ENCODE data around the gene PRR23A. TPM values are rescaled to one million over a fixed set of nuclear protein-coding genes. Genes with fewer than 3 reads are reported as not detected.

The PRR23A gene
- total RNA-seq, 1 experiment from 2014 or later: not detected

DNA sequence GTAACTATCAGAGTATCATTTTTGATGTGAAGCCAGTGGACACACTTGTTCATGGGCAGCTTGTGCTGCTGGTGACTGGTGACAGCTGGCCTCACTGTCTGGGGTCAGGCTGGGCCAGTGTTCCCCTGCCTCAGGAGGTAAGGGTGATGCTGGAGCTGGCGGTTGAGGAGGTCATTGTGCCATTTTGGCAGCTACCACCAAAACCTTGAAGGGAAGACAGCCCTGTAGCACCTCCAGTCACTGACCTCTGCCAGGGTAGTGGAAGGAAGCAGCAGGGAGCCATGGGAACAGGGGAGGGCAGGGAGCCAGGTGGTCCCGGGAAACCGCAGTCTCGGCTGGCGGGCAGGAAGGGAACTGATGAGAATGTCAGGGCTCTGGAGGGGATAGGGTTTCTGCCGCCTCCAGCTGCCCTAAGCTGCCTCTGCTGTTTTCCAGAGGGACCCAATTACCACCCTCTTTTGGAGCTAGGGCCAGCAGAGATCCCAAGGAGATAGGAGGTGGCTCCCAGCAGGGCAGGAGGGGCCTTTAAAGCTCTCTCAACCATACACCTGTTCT is 34.2 kb downstream of the PRR23A start:
- H3K27me3 Mint-ChIP-seq (ENCODE audit: low read depth): 0 out of 2 replicates have a peak, but pooled peaks cover 8% of the 10 kb centered on the region
- H3K4me1 Mint-ChIP-seq: no peaks in the 10 kb centered on the region
- H3K27ac Mint-ChIP-seq: no peak overlapping the region
- H3K36me3 Mint-ChIP-seq: no peaks in the 10 kb centered on the region
- H3K9me3 Mint-ChIP-seq: no peaks in the 10 kb centered on the region
- POLR2A ChIA-PET: no interaction called here
- TF ChIP-seq GRHL2 (CRISPR knock-in tag; IDR thresholded peaks at IDR 0.05; ENCODE audit: insufficient replicate concordance, severe bottlenecking) (no peak), EMX1 (CRISPR knock-in tag; IDR thresholded peaks at IDR 0.05) (no peak), ZNF416 (CRISPR knock-in tag; IDR thresholded peaks at IDR 0.05) (no peak), TEAD1 (CRISPR knock-in tag; IDR thresholded peaks at IDR 0.05) (no peak), CBFB (CRISPR knock-in tag; IDR thresholded peaks at IDR 0.05; ENCODE audit: low read depth) (no peak), NR3C1 (CRISPR knock-in tag; conservative IDR thresholded peaks at IDR 0.05; ENCODE audit: low read depth) (no peak)
- TF ChIP-seq, protein P1, sequence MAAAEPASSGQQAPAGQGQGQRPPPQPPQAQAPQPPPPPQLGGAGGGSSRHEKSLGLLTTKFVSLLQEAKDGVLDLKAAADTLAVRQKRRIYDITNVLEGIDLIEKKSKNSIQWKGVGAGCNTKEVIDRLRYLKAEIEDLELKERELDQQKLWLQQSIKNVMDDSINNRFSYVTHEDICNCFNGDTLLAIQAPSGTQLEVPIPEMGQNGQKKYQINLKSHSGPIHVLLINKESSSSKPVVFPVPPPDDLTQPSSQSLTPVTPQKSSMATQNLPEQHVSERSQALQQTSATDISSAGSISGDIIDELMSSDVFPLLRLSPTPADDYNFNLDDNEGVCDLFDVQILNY (CRISPR knock-in tag; IDR thresholded peaks at IDR 0.05): no peak
- TF ChIP-seq, protein P2, sequence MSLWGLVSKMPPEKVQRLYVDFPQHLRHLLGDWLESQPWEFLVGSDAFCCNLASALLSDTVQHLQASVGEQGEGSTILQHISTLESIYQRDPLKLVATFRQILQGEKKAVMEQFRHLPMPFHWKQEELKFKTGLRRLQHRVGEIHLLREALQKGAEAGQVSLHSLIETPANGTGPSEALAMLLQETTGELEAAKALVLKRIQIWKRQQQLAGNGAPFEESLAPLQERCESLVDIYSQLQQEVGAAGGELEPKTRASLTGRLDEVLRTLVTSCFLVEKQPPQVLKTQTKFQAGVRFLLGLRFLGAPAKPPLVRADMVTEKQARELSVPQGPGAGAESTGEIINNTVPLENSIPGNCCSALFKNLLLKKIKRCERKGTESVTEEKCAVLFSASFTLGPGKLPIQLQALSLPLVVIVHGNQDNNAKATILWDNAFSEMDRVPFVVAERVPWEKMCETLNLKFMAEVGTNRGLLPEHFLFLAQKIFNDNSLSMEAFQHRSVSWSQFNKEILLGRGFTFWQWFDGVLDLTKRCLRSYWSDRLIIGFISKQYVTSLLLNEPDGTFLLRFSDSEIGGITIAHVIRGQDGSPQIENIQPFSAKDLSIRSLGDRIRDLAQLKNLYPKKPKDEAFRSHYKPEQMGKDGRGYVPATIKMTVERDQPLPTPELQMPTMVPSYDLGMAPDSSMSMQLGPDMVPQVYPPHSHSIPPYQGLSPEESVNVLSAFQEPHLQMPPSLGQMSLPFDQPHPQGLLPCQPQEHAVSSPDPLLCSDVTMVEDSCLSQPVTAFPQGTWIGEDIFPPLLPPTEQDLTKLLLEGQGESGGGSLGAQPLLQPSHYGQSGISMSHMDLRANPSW (CRISPR knock-in tag; conservative IDR thresholded peaks at IDR 0.05; ENCODE audit: low read depth): no peak
- TF ChIP-seq, protein P3, sequence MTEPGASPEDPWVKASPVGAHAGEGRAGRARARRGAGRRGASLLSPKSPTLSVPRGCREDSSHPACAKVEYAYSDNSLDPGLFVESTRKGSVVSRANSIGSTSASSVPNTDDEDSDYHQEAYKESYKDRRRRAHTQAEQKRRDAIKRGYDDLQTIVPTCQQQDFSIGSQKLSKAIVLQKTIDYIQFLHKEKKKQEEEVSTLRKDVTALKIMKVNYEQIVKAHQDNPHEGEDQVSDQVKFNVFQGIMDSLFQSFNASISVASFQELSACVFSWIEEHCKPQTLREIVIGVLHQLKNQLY (CRISPR knock-in tag; IDR thresholded peaks at IDR 0.05): no peak
- TF ChIP-seq, protein P4, sequence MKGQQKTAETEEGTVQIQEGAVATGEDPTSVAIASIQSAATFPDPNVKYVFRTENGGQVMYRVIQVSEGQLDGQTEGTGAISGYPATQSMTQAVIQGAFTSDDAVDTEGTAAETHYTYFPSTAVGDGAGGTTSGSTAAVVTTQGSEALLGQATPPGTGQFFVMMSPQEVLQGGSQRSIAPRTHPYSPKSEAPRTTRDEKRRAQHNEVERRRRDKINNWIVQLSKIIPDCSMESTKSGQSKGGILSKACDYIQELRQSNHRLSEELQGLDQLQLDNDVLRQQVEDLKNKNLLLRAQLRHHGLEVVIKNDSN (CRISPR knock-in tag; IDR thresholded peaks at IDR 0.05): no peak
- TF ChIP-seq, protein P5, sequence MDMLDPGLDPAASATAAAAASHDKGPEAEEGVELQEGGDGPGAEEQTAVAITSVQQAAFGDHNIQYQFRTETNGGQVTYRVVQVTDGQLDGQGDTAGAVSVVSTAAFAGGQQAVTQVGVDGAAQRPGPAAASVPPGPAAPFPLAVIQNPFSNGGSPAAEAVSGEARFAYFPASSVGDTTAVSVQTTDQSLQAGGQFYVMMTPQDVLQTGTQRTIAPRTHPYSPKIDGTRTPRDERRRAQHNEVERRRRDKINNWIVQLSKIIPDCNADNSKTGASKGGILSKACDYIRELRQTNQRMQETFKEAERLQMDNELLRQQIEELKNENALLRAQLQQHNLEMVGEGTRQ (CRISPR knock-in tag; IDR thresholded peaks at IDR 0.05): no peak
- TF ChIP-seq, protein P6, sequence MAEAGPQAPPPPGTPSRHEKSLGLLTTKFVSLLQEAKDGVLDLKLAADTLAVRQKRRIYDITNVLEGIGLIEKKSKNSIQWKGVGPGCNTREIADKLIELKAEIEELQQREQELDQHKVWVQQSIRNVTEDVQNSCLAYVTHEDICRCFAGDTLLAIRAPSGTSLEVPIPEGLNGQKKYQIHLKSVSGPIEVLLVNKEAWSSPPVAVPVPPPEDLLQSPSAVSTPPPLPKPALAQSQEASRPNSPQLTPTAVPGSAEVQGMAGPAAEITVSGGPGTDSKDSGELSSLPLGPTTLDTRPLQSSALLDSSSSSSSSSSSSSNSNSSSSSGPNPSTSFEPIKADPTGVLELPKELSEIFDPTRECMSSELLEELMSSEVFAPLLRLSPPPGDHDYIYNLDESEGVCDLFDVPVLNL (CRISPR knock-in tag; IDR thresholded peaks at IDR 0.05; ENCODE audit: borderline replicate concordance, low read depth): no peak
- TF ChIP-seq, protein P7, sequence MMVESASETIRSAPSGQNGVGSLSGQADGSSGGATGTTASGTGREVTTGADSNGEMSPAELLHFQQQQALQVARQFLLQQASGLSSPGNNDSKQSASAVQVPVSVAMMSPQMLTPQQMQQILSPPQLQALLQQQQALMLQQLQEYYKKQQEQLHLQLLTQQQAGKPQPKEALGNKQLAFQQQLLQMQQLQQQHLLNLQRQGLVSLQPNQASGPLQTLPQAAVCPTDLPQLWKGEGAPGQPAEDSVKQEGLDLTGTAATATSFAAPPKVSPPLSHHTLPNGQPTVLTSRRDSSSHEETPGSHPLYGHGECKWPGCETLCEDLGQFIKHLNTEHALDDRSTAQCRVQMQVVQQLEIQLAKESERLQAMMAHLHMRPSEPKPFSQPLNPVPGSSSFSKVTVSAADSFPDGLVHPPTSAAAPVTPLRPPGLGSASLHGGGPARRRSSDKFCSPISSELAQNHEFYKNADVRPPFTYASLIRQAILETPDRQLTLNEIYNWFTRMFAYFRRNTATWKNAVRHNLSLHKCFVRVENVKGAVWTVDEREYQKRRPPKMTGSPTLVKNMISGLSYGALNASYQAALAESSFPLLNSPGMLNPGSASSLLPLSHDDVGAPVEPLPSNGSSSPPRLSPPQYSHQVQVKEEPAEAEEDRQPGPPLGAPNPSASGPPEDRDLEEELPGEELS (CRISPR knock-in tag; IDR thresholded peaks at IDR 0.05): no peak
- CTCF ChIA-PET: interaction anchor here (1.2 to 3.3 kb wide), 6 partner anchors 8 to 357 kb away, joined by 4 to 15 read pairs (median 9); no protein-coding TSS in a partner anchor
- H3K4me3 Mint-ChIP-seq: no peak overlapping the region
- no peak for ATAC-seq
- DNase-seq (ENCODE audit: low spot score): no peak

DNA sequence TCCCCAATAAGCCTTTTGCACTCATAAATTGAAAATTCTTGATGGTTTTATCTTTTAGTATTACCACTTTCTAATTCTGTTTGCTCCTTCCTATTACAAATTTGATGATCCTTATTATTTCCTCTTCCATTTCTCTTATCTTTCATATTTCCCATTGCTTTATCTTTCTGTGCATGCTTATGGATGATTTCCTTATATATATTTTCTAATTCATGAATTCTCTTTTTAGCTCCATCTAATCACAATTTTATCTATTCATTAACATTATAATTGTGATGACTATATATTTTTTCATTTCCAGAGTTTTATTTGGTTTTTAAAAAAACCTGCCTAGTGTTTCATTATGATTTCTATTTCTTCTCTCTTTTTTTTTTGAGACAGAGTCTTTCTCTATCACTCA is 41.1 kb downstream of the PRR23A start:
- CTCF ChIA-PET: interaction anchor here (0.8 to 1.8 kb wide), 2 partner anchors 15 to 29 kb away, joined by 3 to 4 read pairs; no protein-coding TSS in a partner anchor
- peaks cover 33% of the 10 kb centered on the region for H3K27me3 Mint-ChIP-seq (ENCODE audit: low read depth)
- ATAC-seq: no peak
- no peak for TF ChIP-seq SOX15 (CRISPR knock-in tag; IDR thresholded peaks at IDR 0.05)
- no peak for TF ChIP-seq ZNF121 (CRISPR knock-in tag; IDR thresholded peaks at IDR 0.05)
- TF ChIP-seq, protein P8, sequence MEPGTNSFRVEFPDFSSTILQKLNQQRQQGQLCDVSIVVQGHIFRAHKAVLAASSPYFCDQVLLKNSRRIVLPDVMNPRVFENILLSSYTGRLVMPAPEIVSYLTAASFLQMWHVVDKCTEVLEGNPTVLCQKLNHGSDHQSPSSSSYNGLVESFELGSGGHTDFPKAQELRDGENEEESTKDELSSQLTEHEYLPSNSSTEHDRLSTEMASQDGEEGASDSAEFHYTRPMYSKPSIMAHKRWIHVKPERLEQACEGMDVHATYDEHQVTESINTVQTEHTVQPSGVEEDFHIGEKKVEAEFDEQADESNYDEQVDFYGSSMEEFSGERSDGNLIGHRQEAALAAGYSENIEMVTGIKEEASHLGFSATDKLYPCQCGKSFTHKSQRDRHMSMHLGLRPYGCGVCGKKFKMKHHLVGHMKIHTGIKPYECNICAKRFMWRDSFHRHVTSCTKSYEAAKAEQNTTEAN (CRISPR knock-in tag; IDR thresholded peaks at IDR 0.05): no peak
- TF ChIP-seq, protein P9, sequence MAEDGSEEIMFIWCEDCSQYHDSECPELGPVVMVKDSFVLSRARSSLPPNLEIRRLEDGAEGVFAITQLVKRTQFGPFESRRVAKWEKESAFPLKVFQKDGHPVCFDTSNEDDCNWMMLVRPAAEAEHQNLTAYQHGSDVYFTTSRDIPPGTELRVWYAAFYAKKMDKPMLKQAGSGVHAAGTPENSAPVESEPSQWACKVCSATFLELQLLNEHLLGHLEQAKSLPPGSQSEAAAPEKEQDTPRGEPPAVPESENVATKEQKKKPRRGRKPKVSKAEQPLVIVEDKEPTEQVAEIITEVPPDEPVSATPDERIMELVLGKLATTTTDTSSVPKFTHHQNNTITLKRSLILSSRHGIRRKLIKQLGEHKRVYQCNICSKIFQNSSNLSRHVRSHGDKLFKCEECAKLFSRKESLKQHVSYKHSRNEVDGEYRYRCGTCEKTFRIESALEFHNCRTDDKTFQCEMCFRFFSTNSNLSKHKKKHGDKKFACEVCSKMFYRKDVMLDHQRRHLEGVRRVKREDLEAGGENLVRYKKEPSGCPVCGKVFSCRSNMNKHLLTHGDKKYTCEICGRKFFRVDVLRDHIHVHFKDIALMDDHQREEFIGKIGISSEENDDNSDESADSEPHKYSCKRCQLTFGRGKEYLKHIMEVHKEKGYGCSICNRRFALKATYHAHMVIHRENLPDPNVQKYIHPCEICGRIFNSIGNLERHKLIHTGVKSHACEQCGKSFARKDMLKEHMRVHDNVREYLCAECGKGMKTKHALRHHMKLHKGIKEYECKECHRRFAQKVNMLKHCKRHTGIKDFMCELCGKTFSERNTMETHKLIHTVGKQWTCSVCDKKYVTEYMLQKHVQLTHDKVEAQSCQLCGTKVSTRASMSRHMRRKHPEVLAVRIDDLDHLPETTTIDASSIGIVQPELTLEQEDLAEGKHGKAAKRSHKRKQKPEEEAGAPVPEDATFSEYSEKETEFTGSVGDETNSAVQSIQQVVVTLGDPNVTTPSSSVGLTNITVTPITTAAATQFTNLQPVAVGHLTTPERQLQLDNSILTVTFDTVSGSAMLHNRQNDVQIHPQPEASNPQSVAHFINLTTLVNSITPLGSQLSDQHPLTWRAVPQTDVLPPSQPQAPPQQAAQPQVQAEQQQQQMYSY (CRISPR knock-in tag; IDR thresholded peaks at IDR 0.05): no peak
- no peak for TF ChIP-seq JUN (CRISPR knock-in tag; IDR thresholded peaks at IDR 0.05)
- TF ChIP-seq MYBL2 (CRISPR knock-in tag; IDR thresholded peaks at IDR 0.05): no peak
- no peak for TF ChIP-seq ELF4 (CRISPR knock-in tag; IDR thresholded peaks at IDR 0.05; ENCODE audit: low read depth)

More for the DNA sequence above, 41.1 kb downstream of the PRR23A start:
- POLR2A ChIA-PET: no interaction called here
- Mint-ChIP-seq H3K36me3 (peaks cover 9% of the 10 kb centered on the region; the same call in 1 of the 2 replicates), H3K9me3 (peaks cover 26% of the 10 kb centered on the region), H3K27ac (no peak overlapping the region), H3K4me3 (no peak overlapping the region), H3K4me1 (peaks cover 3% of the 10 kb centered on the region; the same call in 1 of the 2 replicates)
- no peak for DNase-seq (ENCODE audit: low spot score)
